HL-60 (cell line): ENCODE measurements around the gene OR10W1.

Source experiments
- DNase-seq, 2 experiments: peaks; one replicate each; pipeline ENCODE4 v3.0.0-alpha.2; 2010 to 2020; ENCODE audit warnings: low read depth in 1 of 2, low spot score in 1 of 2
- H3K27ac ChIP-seq: fragments of 250-450 bp; sonication (Bioruptor Pico); replicated peaks from 2 replicates; pipeline ENCODE4 v1.5.1; 2020; ENCODE audit warnings: mild to moderate bottlenecking, moderate library complexity
- H3K27me3 ChIP-seq: fragments of 250-450 bp; sonication (Bioruptor Pico); 2 replicates; pipeline ENCODE4 v1.5.1; 2021; ENCODE audit warnings: mild to moderate bottlenecking, moderate library complexity; ENCODE audit not compliant: insufficient read depth, poor library complexity, severe bottlenecking
- H3K4me3 ChIP-seq: replicated peaks from 2 replicates; pipeline ENCODE4 v1.5.1; 2011; ENCODE audit warnings: mild to moderate bottlenecking, control low read depth, low read length; ENCODE audit not compliant: insufficient read depth
- GABPA ChIP-seq: IDR thresholded peaks from 2 replicates; pipeline ENCODE4 v1.6.1; 2012; ENCODE audit warnings: low read depth
- POLR2AphosphoS5 ChIP-seq: IDR thresholded peaks from 2 replicates; pipeline ENCODE4 v1.6.1; 2012; ENCODE audit warnings: low read depth
- SPI1 ChIP-seq: IDR thresholded peaks from 2 replicates; pipeline ENCODE4 v1.6.1; 2012; ENCODE audit warnings: low read depth, mild to moderate bottlenecking, borderline replicate concordance
- TF ChIP-seq, protein P1 (sequence below): IDR thresholded peaks from 2 replicates; pipeline ENCODE4 v1.6.1; 2012; ENCODE audit warnings: low read depth; ENCODE audit not compliant: insufficient replicate concordance
- TF ChIP-seq, protein P2 (sequence below): IDR thresholded peaks from one replicate; pipeline ENCODE4 v1.5.1; 2011; ENCODE audit warnings: low read length, control low read depth, inconsistent platforms; ENCODE audit not compliant: insufficient read depth

OR10W1 gene

DNA sequence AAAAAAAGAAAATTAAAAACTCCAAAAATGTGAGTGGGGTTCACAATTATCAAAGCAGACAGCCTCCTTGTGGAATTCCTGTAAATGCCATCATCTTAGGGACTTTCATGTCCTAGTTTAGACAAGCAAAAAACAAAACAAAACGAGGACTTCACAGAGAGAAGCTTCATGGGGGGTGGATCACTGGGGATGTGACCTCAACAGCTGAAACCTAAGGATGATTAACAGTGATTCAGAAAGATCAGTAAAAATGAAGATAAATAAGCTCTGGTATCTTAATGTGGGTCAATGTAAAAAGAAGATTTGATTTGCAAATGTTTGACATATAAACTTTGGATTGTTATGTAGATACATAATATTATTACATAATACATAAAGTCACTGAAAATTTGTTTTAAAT lies 8.1 kb upstream of the OR10W1 start:
- TF ChIP-seq, protein P1, sequence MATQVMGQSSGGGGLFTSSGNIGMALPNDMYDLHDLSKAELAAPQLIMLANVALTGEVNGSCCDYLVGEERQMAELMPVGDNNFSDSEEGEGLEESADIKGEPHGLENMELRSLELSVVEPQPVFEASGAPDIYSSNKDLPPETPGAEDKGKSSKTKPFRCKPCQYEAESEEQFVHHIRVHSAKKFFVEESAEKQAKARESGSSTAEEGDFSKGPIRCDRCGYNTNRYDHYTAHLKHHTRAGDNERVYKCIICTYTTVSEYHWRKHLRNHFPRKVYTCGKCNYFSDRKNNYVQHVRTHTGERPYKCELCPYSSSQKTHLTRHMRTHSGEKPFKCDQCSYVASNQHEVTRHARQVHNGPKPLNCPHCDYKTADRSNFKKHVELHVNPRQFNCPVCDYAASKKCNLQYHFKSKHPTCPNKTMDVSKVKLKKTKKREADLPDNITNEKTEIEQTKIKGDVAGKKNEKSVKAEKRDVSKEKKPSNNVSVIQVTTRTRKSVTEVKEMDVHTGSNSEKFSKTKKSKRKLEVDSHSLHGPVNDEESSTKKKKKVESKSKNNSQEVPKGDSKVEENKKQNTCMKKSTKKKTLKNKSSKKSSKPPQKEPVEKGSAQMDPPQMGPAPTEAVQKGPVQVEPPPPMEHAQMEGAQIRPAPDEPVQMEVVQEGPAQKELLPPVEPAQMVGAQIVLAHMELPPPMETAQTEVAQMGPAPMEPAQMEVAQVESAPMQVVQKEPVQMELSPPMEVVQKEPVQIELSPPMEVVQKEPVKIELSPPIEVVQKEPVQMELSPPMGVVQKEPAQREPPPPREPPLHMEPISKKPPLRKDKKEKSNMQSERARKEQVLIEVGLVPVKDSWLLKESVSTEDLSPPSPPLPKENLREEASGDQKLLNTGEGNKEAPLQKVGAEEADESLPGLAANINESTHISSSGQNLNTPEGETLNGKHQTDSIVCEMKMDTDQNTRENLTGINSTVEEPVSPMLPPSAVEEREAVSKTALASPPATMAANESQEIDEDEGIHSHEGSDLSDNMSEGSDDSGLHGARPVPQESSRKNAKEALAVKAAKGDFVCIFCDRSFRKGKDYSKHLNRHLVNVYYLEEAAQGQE: no peak
- TF ChIP-seq, protein P2, sequence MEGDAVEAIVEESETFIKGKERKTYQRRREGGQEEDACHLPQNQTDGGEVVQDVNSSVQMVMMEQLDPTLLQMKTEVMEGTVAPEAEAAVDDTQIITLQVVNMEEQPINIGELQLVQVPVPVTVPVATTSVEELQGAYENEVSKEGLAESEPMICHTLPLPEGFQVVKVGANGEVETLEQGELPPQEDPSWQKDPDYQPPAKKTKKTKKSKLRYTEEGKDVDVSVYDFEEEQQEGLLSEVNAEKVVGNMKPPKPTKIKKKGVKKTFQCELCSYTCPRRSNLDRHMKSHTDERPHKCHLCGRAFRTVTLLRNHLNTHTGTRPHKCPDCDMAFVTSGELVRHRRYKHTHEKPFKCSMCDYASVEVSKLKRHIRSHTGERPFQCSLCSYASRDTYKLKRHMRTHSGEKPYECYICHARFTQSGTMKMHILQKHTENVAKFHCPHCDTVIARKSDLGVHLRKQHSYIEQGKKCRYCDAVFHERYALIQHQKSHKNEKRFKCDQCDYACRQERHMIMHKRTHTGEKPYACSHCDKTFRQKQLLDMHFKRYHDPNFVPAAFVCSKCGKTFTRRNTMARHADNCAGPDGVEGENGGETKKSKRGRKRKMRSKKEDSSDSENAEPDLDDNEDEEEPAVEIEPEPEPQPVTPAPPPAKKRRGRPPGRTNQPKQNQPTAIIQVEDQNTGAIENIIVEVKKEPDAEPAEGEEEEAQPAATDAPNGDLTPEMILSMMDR: no peak
- TF ChIP-seq SPI1: no peak
- no peak for TF ChIP-seq POLR2AphosphoS5
- no peak for TF ChIP-seq GABPA
- H3K27me3 ChIP-seq: no peaks in the 10 kb centered on the region
- no peak for DNase-seq
- H3K27ac ChIP-seq: no peak overlapping the region
- H3K4me3 ChIP-seq: no peak overlapping the region

DNA sequence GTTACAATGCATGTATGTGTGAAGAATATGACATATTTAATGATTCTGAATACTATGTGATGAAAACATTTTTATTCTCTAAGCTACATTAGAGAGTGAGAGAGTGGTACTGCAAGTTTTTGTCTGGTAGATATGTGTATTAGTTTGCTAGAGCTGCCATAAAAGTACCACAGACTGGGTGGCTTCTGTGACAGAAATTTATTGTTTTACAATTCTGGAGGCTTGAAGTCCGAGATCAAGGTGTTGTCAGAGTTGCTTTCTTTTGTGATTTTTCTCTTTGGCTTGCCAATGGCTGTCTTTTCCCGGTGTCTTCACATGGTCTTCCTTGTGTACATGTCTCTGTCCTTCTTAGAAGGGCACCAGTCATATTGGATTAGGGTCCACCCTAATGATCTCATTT lies 6.9 kb upstream of the OR10W1 start:
- H3K27ac ChIP-seq: no peak overlapping the region
- no peak overlapping the region for H3K4me3 ChIP-seq
- TF ChIP-seq SPI1: no peak
- TF ChIP-seq, protein P2: no peak
- TF ChIP-seq, protein P1: no peak
- no peak for DNase-seq
- no peaks in the 10 kb centered on the region for H3K27me3 ChIP-seq

DNA sequence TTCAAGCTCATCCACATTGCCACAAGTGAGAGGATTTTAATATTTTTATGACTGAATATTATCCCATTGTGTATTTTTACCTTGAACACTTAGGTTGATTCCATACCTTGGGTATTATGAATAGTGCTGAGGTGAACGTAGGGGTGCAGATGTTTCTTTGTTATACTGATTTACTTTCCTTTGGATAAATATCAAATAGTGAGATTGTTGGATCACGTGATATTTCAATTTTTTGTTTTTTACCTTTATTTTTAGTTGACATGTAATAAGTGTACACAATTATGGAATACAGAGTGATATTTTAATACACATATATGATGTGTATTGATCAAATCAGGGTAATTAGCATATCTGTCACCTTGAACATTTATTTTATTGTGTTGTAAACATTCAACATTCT lies 8.1 kb downstream of the OR10W1 start:
- no peak for TF ChIP-seq GABPA
- TF ChIP-seq SPI1: no peak
- no peak for TF ChIP-seq POLR2AphosphoS5
- TF ChIP-seq, protein P1: no peak
- TF ChIP-seq, protein P2: no peak
- Histone ChIP-seq H3K27me3 (no peaks in the 10 kb centered on the region), H3K27ac (no peak overlapping the region), H3K4me3 (no peak overlapping the region)
- DNase-seq: no peak
